ENCODE results near the gene BMI1. TPM values are rescaled to one million over a fixed set of nuclear protein-coding genes. Genes with fewer than 3 reads are reported as not detected.
"Not testable (repeated sequence)": the region's sequence is repeated elsewhere in the genome, so short reads cannot be mapped to it uniquely, and the experiment has no call there.

Gene BMI1
- total and polyA plus RNA-seq, 2 donors (not counting 1 experiment from before 2014, with no cell fraction given), result 30.6 to 41.6 TPM

- no peak for TF ChIP-seq EZH2 (IDR thresholded peaks at IDR 0.05; ENCODE audit: low read length, missing control alignments)
- TF ChIP-seq, protein P1, sequence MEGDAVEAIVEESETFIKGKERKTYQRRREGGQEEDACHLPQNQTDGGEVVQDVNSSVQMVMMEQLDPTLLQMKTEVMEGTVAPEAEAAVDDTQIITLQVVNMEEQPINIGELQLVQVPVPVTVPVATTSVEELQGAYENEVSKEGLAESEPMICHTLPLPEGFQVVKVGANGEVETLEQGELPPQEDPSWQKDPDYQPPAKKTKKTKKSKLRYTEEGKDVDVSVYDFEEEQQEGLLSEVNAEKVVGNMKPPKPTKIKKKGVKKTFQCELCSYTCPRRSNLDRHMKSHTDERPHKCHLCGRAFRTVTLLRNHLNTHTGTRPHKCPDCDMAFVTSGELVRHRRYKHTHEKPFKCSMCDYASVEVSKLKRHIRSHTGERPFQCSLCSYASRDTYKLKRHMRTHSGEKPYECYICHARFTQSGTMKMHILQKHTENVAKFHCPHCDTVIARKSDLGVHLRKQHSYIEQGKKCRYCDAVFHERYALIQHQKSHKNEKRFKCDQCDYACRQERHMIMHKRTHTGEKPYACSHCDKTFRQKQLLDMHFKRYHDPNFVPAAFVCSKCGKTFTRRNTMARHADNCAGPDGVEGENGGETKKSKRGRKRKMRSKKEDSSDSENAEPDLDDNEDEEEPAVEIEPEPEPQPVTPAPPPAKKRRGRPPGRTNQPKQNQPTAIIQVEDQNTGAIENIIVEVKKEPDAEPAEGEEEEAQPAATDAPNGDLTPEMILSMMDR (conservative IDR thresholded peaks at IDR 0.05 in 1 of 2, IDR thresholded peaks at IDR 0.05 in 1 of 2; ENCODE audit: low read depth in 1 of 2, low read length in 2 of 2), result no peak
- no peaks in the 10 kb centered on the region for H3K27me3 ChIP-seq (ENCODE audit: control insufficient read depth, insufficient read depth, low read length)
Measured at GRCh38 chr10:22305721-22306120, 15.2 kb upstream of the BMI1 start.

DNA sequence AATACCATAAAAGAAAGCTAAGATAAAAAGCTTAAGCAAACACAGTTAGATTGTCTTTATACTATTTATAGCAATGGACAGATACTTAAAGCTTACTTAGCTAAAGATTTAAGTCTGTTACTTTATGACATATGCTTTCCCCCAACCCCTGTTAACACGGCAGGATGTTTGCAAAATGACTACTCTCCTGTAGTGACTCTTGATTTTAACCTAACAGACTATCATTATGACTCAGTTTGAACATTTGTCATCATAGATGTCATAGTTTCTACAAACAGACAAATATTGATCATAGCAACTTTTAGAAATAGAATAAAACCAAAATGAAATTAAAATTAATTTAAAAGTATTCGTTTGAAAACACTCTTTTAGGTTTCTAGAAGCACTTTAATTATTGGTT lies 12.5 kb upstream of the BMI1 start:
- H3K79me2 ChIP-seq (ENCODE audit: control insufficient read depth, insufficient read depth, low read length), result no peaks in the 10 kb centered on the region
- no peaks in the 10 kb centered on the region for H3K27me3 ChIP-seq (ENCODE audit: control insufficient read depth, insufficient read depth, low read length)
- no peak overlapping the region for H3K9ac ChIP-seq (ENCODE audit: insufficient read depth, low read length)
- DNase-seq (ENCODE audit: low read depth in 2 of 2), result peak in 1 of 2 donors; percentile 52
- no peaks in the 10 kb centered on the region for H4K20me1 ChIP-seq (ENCODE audit: control insufficient read depth, extremely low read depth, insufficient read depth, low read length)
- TF ChIP-seq, protein P1 (conservative IDR thresholded peaks at IDR 0.05 in 1 of 2, IDR thresholded peaks at IDR 0.05 in 1 of 2; ENCODE audit: low read depth in 1 of 2, low read length in 2 of 2), result no peak
- no peak for TF ChIP-seq EZH2 (IDR thresholded peaks at IDR 0.05; ENCODE audit: low read length, missing control alignments)
- H3K9me3 ChIP-seq (ENCODE audit: control insufficient read depth, insufficient read depth, low read depth, low read length), result no peaks in the 10 kb centered on the region
- H3K36me3 ChIP-seq (ENCODE audit: control insufficient read depth, insufficient read depth, low read length), result no peaks in the 10 kb centered on the region
- H3K4me2 ChIP-seq (ENCODE audit: extremely low read depth, insufficient read depth, low read length), result no peak overlapping the region
- peaks cover 2% of the 10 kb centered on the region for H3K4me1 ChIP-seq (ENCODE audit: control insufficient read depth, extremely low read depth, insufficient read depth, low read length)
- H3K27ac ChIP-seq (ENCODE audit: insufficient read depth, low read length), result no peak overlapping the region
- H3K4me3 ChIP-seq (replicated peaks in 1 of 4; ENCODE audit: control extremely low read depth in 1 of 4, insufficient read depth in 1 of 4, low read depth in 3 of 4, low read length in 4 of 4), result no peak overlapping the region
- no peak overlapping the region for H2AFZ ChIP-seq (ENCODE audit: low read length)

More at GRCh38 chr10:22305721-22306120, 15.2 kb upstream of the BMI1 start:
- H3K4me2 ChIP-seq (ENCODE audit: extremely low read depth, insufficient read depth, low read length), result no peak overlapping the region
- H3K9me3 ChIP-seq (ENCODE audit: control insufficient read depth, insufficient read depth, low read depth, low read length), result no peaks in the 10 kb centered on the region
- H3K36me3 ChIP-seq (ENCODE audit: control insufficient read depth, insufficient read depth, low read length), result no peaks in the 10 kb centered on the region
- no peak overlapping the region for H2AFZ ChIP-seq (ENCODE audit: low read length)
- no peaks in the 10 kb centered on the region for H4K20me1 ChIP-seq (ENCODE audit: control insufficient read depth, extremely low read depth, insufficient read depth, low read length)
- H3K4me1 ChIP-seq (ENCODE audit: control insufficient read depth, extremely low read depth, insufficient read depth, low read length), result peaks cover 2% of the 10 kb centered on the region
- no peak overlapping the region for H3K4me3 ChIP-seq (replicated peaks in 1 of 4; ENCODE audit: control extremely low read depth in 1 of 4, insufficient read depth in 1 of 4, low read depth in 3 of 4, low read length in 4 of 4)
- H3K27ac ChIP-seq (ENCODE audit: insufficient read depth, low read length), result no peak overlapping the region
- DNase-seq (ENCODE audit: low read depth in 2 of 2), result peak in 1 of 2 donors; percentile 30
- no peak overlapping the region for H3K9ac ChIP-seq (ENCODE audit: insufficient read depth, low read length)
- H3K79me2 ChIP-seq (ENCODE audit: control insufficient read depth, insufficient read depth, low read length), result no peaks in the 10 kb centered on the region

DNA sequence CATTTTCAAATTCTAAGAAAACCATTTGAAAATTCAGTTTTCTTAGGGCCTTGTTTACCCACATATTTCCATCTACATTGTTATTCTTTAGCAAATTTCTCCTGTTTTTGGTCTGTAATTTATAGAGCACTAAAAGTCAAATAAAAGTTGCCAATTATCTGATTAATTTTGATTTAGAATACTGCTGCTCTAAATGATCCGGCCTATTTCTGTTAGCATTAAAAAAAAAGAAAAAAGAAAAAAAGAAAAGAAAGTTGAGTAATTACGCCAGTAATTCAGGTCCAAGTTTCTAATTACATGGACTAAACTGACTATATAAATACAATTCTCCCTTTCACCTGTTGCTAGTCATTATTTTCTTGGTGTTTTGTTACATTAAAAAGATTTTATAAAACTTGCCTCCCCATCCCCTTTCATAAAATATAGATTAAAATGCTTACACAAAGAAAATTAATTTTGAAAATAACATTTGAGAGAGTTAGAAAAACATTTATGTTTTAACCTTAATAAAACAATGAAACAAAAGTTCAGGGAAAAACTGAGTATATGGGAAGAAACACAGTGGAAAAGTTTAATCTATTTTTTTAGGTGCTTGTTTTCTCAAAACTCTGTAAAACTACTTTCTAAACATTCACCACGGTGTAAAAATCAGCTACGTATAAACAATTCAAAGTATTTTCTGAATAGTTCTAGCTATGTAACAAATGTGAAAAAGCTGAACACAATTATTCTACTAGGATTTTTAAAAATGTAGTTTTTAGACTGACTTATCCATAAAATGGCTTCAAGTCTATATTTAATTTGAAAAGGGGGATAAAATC lies 11.5 kb upstream of the BMI1 start:
- H3K27me3 ChIP-seq (ENCODE audit: control insufficient read depth, insufficient read depth, low read length), result no peaks in the 10 kb centered on the region
- no peak overlapping the region for H3K4me3 ChIP-seq (replicated peaks in 1 of 4; ENCODE audit: control extremely low read depth in 1 of 4, insufficient read depth in 1 of 4, low read depth in 3 of 4, low read length in 4 of 4)
- no peak overlapping the region for H3K4me2 ChIP-seq (ENCODE audit: extremely low read depth, insufficient read depth, low read length)
- no peak for DNase-seq (ENCODE audit: low read depth in 2 of 2)
- no peaks in the 10 kb centered on the region for H4K20me1 ChIP-seq (ENCODE audit: control insufficient read depth, extremely low read depth, insufficient read depth, low read length)
- no peaks in the 10 kb centered on the region for H3K79me2 ChIP-seq (ENCODE audit: control insufficient read depth, insufficient read depth, low read length)
- TF ChIP-seq EZH2 (IDR thresholded peaks at IDR 0.05; ENCODE audit: low read length, missing control alignments), result no peak
- TF ChIP-seq, protein P1 (conservative IDR thresholded peaks at IDR 0.05 in 1 of 2, IDR thresholded peaks at IDR 0.05 in 1 of 2; ENCODE audit: low read depth in 1 of 2, low read length in 2 of 2), result no peak
- no peak overlapping the region for H3K27ac ChIP-seq (ENCODE audit: insufficient read depth, low read length)
- no peaks in the 10 kb centered on the region for H3K36me3 ChIP-seq (ENCODE audit: control insufficient read depth, insufficient read depth, low read length)
- no peak overlapping the region for H3K9ac ChIP-seq (ENCODE audit: insufficient read depth, low read length)
- H3K4me1 ChIP-seq (ENCODE audit: control insufficient read depth, extremely low read depth, insufficient read depth, low read length), result peaks cover 2% of the 10 kb centered on the region
- no peaks in the 10 kb centered on the region for H3K9me3 ChIP-seq (ENCODE audit: control insufficient read depth, insufficient read depth, low read depth, low read length)
- no peak overlapping the region for H2AFZ ChIP-seq (ENCODE audit: low read length)

GRCh38 chr10:22310012-22310411 lies 10.9 kb upstream of the BMI1 start:
- H3K36me3 ChIP-seq (ENCODE audit: control insufficient read depth, insufficient read depth, low read length); H3K4me3 ChIP-seq (replicated peaks in 1 of 4; ENCODE audit: control extremely low read depth in 1 of 4, insufficient read depth in 1 of 4, low read depth in 3 of 4, low read length in 4 of 4); H3K9me3 ChIP-seq (ENCODE audit: control insufficient read depth, insufficient read depth, low read depth, low read length); DNase-seq (ENCODE audit: low read depth in 2 of 2); H3K79me2 ChIP-seq (ENCODE audit: control insufficient read depth, insufficient read depth, low read length); H4K20me1 ChIP-seq (ENCODE audit: control insufficient read depth, extremely low read depth, insufficient read depth, low read length); H3K9ac ChIP-seq (ENCODE audit: insufficient read depth, low read length); H3K27me3 ChIP-seq (ENCODE audit: control insufficient read depth, insufficient read depth, low read length); H2AFZ ChIP-seq (ENCODE audit: low read length); H3K4me1 ChIP-seq (ENCODE audit: control insufficient read depth, extremely low read depth, insufficient read depth, low read length); H3K4me2 ChIP-seq (ENCODE audit: extremely low read depth, insufficient read depth, low read length); H3K27ac ChIP-seq (ENCODE audit: insufficient read depth, low read length): not testable (repeated sequence)
